Astrocyte (in vitro differentiated cells and primary cell): ENCODE measurements around the gene MTX1. TPM values are rescaled to one million over a fixed set of nuclear protein-coding genes. Genes with fewer than 3 reads are reported as not detected.

ENCODE experiments used
- DNase-seq: peaks from one replicate; pipeline ENCODE4 v3.0.0-alpha.2; 2010; ENCODE audit warnings: low read depth
- FAIRE-seq: peaks from 2 replicates; lab custom pipeline; 2011; peaks lifted over from hg19 to GRCh38; lab: Jason Lieb, UNC
- H2AFZ ChIP-seq: 2 replicates; pipeline ENCODE4 v1.6.0; 2012; ENCODE audit warnings: low read depth, low read length, inconsistent platforms
- H3K27ac ChIP-seq: 2 replicates; pipeline ENCODE4 v1.5.1; 2011; ENCODE audit warnings: low read depth, low read length, inconsistent platforms
- H3K27me3 ChIP-seq: 2 replicates; pipeline ENCODE4 v1.6.0; 2011; ENCODE audit warnings: low read length, inconsistent platforms; ENCODE audit not compliant: insufficient read depth
- H3K36me3 ChIP-seq: 2 replicates; pipeline ENCODE4 v1.5.1; 2011; ENCODE audit warnings: low read length, inconsistent platforms; ENCODE audit not compliant: insufficient read depth
- H3K4me1 ChIP-seq: 2 replicates; pipeline ENCODE4 v1.5.1; 2011; ENCODE audit warnings: low read length, inconsistent platforms; ENCODE audit not compliant: insufficient read depth
- H3K4me2 ChIP-seq: 2 replicates; pipeline ENCODE4 v1.6.0; 2012; ENCODE audit warnings: low read length, inconsistent platforms
- H3K4me3 ChIP-seq: 2 replicates; pipeline ENCODE4 v1.5.1; 2011; ENCODE audit warnings: low read depth, mild to moderate bottlenecking, low read length, inconsistent platforms; ENCODE audit not compliant: insufficient read depth
- H3K79me2 ChIP-seq: 2 replicates; pipeline ENCODE4 v1.6.0; 2012; ENCODE audit warnings: mild to moderate bottlenecking, low read length, inconsistent platforms; ENCODE audit not compliant: insufficient read depth
- H3K9ac ChIP-seq: 2 replicates; pipeline ENCODE4 v1.6.0; 2012; ENCODE audit warnings: mild to moderate bottlenecking, low read length, inconsistent platforms
- H3K9me3 ChIP-seq: 2 replicates; pipeline ENCODE4 v1.5.1; 2012; ENCODE audit warnings: low read depth, mild to moderate bottlenecking, low read length, inconsistent platforms; ENCODE audit not compliant: insufficient read depth
- H4K20me1 ChIP-seq: 2 replicates; pipeline ENCODE4 v1.6.0; 2012; ENCODE audit warnings: low read length, inconsistent platforms; ENCODE audit not compliant: insufficient read depth
- H3K27ac Mint-ChIP-seq: one replicate; pipeline ENCODE4 v1.8.0; 2021; ENCODE audit warnings: mild to moderate bottlenecking, mixed read lengths; ENCODE audit not compliant: unreplicated experiment
- H3K27me3 Mint-ChIP-seq: one replicate; pipeline ENCODE4 v1.8.0; 2021; ENCODE audit warnings: low read depth, mixed read lengths; ENCODE audit not compliant: unreplicated experiment
- H3K36me3 Mint-ChIP-seq: one replicate; pipeline ENCODE4 v1.8.0; 2021; ENCODE audit warnings: low read depth, mixed read lengths; ENCODE audit not compliant: unreplicated experiment
- H3K4me1 Mint-ChIP-seq: one replicate; pipeline ENCODE4 v1.8.0; 2021; ENCODE audit warnings: low read depth, mixed read lengths; ENCODE audit not compliant: unreplicated experiment
- H3K4me3 Mint-ChIP-seq: one replicate; pipeline ENCODE4 v1.8.0; 2021; ENCODE audit warnings: mild to moderate bottlenecking, moderate library complexity, mixed read lengths; ENCODE audit not compliant: unreplicated experiment
- H3K9me3 Mint-ChIP-seq: one replicate; pipeline ENCODE4 v1.8.0; 2021; ENCODE audit warnings: mild to moderate bottlenecking, mixed read lengths; ENCODE audit not compliant: unreplicated experiment
- EZH2 ChIP-seq: IDR thresholded peaks from 2 replicates; pipeline ENCODE4 v1.6.1; 2012; ENCODE audit warnings: mild to moderate bottlenecking, low read length, inconsistent platforms; ENCODE audit not compliant: insufficient read depth
- total RNA-seq: library from RNA; stranded (reverse); gene quantifications from 2 replicates; pipeline ENCODE4 v1.2.1, GENCODE V29; 2021
- TF ChIP-seq, protein P1 (sequence below): IDR thresholded peaks from 2 replicates; pipeline ENCODE4 v1.5.1; 2011; ENCODE audit warnings: low read depth, mild to moderate bottlenecking, inconsistent platforms, low read length, moderate library complexity; ENCODE audit not compliant: insufficient read depth

Gene MTX1
- total RNA-seq, 1 donor from 2014 or later = 41.8 TPM

DNA sequence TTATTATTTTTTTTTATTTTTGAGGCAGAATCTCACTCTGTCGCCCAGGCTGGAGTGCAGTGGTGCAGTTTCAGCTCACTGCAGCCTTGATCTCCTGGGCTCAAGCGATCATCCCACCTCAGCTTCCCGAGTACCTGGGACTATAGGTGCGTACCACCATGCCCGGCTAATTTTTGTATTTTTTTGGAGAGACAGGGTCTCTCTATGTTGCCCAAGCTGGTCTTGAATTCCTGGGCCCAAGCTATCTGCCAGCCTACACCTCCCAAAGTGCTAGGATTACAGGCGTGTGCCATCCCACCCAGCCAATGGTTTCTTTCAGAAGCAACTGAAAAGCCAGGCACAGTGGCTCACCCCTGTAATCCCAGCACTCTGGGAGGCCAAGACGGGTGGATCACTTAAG is 37.7 kb upstream of the MTX1 start:
- Mint-ChIP-seq H3K9me3 (no peaks in the 10 kb centered on the region), H3K27ac (no peak overlapping the region), H3K36me3 (peaks cover 13% of the 10 kb centered on the region), H3K27me3 (peaks cover 2% of the 10 kb centered on the region), H3K4me1 (peaks cover 21% of the 10 kb centered on the region), H3K4me3 (no peak overlapping the region)
- Histone ChIP-seq H3K9ac (no peak overlapping the region), H3K27me3 (no peaks in the 10 kb centered on the region), H2AFZ (no peak overlapping the region), H3K9me3 (no peaks in the 10 kb centered on the region), H4K20me1 (peaks cover 8% of the 10 kb centered on the region), H3K4me3 (no peak overlapping the region), H3K79me2 (peaks cover 34% of the 10 kb centered on the region), H3K27ac (no peak overlapping the region), H3K4me2 (no peak overlapping the region), H3K36me3 (peaks cover 11% of the 10 kb centered on the region), H3K4me1 (peaks cover 22% of the 10 kb centered on the region)
- no peak for TF ChIP-seq EZH2
- FAIRE-seq = no peak
- no peak for DNase-seq

- Histone ChIP-seq H3K27me3 (no peaks in the 10 kb centered on the region), H3K4me3 (peak overlapping the region; percentile 84), H3K36me3 (peaks cover 11% of the 10 kb centered on the region), H3K9ac (peak overlapping the region; percentile 96), H3K27ac (peak overlapping the region; percentile 93), H3K9me3 (no peaks in the 10 kb centered on the region), H3K79me2 (peaks cover 34% of the 10 kb centered on the region), H3K4me2 (peak overlapping the region; percentile 92), H3K4me1 (peaks cover 22% of the 10 kb centered on the region), H2AFZ (peak overlapping the region; percentile 81), H4K20me1 (peaks cover 12% of the 10 kb centered on the region)
- Mint-ChIP-seq H3K4me3 (peak overlapping the region; percentile 97), H3K36me3 (peaks cover 17% of the 10 kb centered on the region), H3K9me3 (no peaks in the 10 kb centered on the region), H3K4me1 (peaks cover 25% of the 10 kb centered on the region), H3K27ac (peak overlapping the region; percentile 98), H3K27me3 (no peaks in the 10 kb centered on the region)
- TF ChIP-seq EZH2 = no peak
- TF ChIP-seq, protein P1, sequence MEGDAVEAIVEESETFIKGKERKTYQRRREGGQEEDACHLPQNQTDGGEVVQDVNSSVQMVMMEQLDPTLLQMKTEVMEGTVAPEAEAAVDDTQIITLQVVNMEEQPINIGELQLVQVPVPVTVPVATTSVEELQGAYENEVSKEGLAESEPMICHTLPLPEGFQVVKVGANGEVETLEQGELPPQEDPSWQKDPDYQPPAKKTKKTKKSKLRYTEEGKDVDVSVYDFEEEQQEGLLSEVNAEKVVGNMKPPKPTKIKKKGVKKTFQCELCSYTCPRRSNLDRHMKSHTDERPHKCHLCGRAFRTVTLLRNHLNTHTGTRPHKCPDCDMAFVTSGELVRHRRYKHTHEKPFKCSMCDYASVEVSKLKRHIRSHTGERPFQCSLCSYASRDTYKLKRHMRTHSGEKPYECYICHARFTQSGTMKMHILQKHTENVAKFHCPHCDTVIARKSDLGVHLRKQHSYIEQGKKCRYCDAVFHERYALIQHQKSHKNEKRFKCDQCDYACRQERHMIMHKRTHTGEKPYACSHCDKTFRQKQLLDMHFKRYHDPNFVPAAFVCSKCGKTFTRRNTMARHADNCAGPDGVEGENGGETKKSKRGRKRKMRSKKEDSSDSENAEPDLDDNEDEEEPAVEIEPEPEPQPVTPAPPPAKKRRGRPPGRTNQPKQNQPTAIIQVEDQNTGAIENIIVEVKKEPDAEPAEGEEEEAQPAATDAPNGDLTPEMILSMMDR = no peak
- DNase-seq (no peak), FAIRE-seq (no peak)
Observed at GRCh38 chr1:155171836-155172731, 36.4 kb upstream of the MTX1 start.

DNA sequence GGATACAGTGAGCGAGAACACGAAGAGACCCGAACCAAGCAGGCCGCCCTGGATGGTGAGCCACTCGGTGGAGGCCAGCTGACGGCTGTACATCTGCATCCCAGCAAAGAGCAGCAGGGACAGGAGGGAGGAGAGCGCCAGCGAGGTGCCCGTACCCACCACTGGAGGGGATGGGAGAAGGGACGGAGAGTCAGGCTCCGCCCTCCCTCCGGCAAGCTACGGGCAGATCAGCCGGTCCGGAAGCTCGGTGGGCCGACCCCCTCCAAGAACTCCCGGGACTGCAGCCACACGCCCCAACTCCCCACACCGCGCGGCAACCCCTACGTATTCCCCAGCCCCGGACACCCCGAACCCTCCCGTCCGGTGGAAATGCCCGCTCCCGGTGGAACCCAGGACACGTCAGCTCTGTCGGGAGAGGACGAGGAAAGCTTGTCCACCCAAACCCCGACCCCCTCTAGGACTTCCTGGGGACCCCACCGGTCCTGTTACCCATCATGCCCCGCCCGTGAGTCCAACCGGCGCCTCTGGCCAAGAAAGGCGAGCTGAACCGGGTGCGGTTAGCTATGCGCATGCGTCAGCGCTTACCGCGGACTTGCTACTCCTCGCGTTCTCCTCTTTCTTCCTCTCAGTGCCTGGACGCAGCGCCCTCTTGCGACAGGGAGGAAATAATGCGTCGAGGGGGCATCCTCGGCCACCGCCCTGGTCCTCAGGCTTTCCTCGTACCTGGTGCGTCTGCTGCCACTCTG is 35.6 kb upstream of the MTX1 start, which contains the start of gene KRTCAP2:
KRTCAP2 (minus strand) TSS at position 573 of the 746 bp plus-strand sequence; CDS start at position 493, 80 bp downstream.
- TF ChIP-seq, protein P1 = peak; percentile 87
- no peak for TF ChIP-seq EZH2
- Mint-ChIP-seq H3K27ac (peak within 1 kb of the TSS; percentile 98), H3K4me3 (peak within 1 kb of the TSS; percentile 97), H3K4me1 (peaks cover 22% of the 10 kb centered on the region), H3K9me3 (no peaks in the 10 kb centered on the region), H3K27me3 (no peaks in the 10 kb centered on the region), H3K36me3 (peaks cover 17% of the 10 kb centered on the region)
- Histone ChIP-seq H3K4me1 (peaks cover 22% of the 10 kb centered on the region), H3K27ac (peak within 1 kb of the TSS; percentile 93), H3K4me3 (peak within 1 kb of the TSS; percentile 84), H2AFZ (peak within 1 kb of the TSS; percentile 89), H3K36me3 (peaks cover 13% of the 10 kb centered on the region), H4K20me1 (peaks cover 17% of the 10 kb centered on the region), H3K9ac (peak within 1 kb of the TSS; percentile 96), H3K79me2 (peaks cover 34% of the 10 kb centered on the region), H3K9me3 (no peaks in the 10 kb centered on the region), H3K27me3 (no peaks in the 10 kb centered on the region), H3K4me2 (peak within 1 kb of the TSS; percentile 92)
- DNase-seq = peak; percentile 87
- no peak for FAIRE-seq
